Progenitor cell of endocrine pancreas (in vitro differentiated cells): ENCODE results near the gene USP28. TPM values are rescaled to one million over a fixed set of nuclear protein-coding genes. Genes with fewer than 3 reads are reported as not detected.
A peak's percentile ranks its signal among the peaks of the same experiment; 100 is the strongest.

Source experiments
- DNase-seq: peaks from one replicate; pipeline ENCODE4 v3.0.0; 2021; ENCODE audit warnings: low spot score; ENCODE audit not compliant: unreplicated experiment
- H3K27ac Mint-ChIP-seq: 2 replicates; pipeline ENCODE4 v1.8.0; 2021; ENCODE audit warnings: mild to moderate bottlenecking, moderate library complexity, mixed read lengths
- H3K27me3 Mint-ChIP-seq: 2 replicates; pipeline ENCODE4 v1.8.0; 2021; ENCODE audit warnings: mixed read lengths
- H3K36me3 Mint-ChIP-seq: 2 replicates; pipeline ENCODE4 v1.8.0; 2022; ENCODE audit warnings: mixed read lengths; ENCODE audit not compliant: insufficient read depth
- H3K4me1 Mint-ChIP-seq: 2 replicates; pipeline ENCODE4 v1.8.0; 2021; ENCODE audit warnings: low read depth, mixed read lengths
- H3K4me3 Mint-ChIP-seq: 2 replicates; pipeline ENCODE4 v1.8.0; 2021; ENCODE audit warnings: low read depth, mild to moderate bottlenecking, moderate library complexity, mixed read lengths
- H3K9me3 Mint-ChIP-seq: 2 replicates; pipeline ENCODE4 v1.8.0; 2021; ENCODE audit warnings: low read depth, mixed read lengths
- CTCF ChIP-seq: fragments of 200-600 bp; sonication (generic); IDR thresholded peaks from one replicate; pipeline ENCODE4 v1.5.0; 2021; ENCODE audit warnings: antibody characterized with exemption, mild to moderate bottlenecking; ENCODE audit not compliant: unreplicated experiment
- total RNA-seq: library from RNA; stranded (reverse); gene quantifications from 2 replicates; pipeline ENCODE4 v1.2.1, GENCODE V29; 2021

The USP28 gene
- total RNA-seq, 1 donor from 2014 or later: 54.8 TPM

DNA sequence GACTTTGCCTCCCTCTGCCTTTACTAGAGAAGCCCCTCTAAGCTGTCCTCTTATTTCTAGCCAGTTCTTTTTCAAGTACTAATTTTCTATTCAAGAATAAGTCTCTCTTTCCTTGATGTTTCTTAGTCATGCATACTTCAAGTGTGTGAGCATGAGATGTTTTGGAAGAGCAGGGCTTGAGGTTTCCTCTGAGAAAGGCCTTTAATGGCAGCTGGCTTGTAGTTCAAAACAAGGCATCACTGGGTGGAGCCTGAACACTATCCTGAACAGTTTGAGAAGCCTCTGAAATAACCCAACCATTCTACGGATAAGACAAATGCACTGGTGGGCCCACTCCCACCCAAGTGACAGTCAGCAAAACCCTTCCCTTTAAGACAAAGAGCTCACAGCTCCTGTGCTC, 58.2 kb downstream of the USP28 start:
- no peak for DNase-seq
- Mint-ChIP-seq H3K27ac (no peak overlapping the region), H3K4me3 (no peak overlapping the region), H3K9me3 (no peaks in the 10 kb centered on the region), H3K36me3 (peaks cover 25% of the 10 kb centered on the region), H3K4me1 (no peaks in the 10 kb centered on the region), H3K27me3 (no peaks in the 10 kb centered on the region)
- TF ChIP-seq CTCF: no peak

- no peaks in the 10 kb centered on the region for H3K4me1 Mint-ChIP-seq
- H3K4me3 Mint-ChIP-seq: no peak overlapping the region
- no peak for DNase-seq
- H3K27me3 Mint-ChIP-seq: no peaks in the 10 kb centered on the region
- H3K9me3 Mint-ChIP-seq: no peaks in the 10 kb centered on the region
- peaks cover 23% of the 10 kb centered on the region for H3K36me3 Mint-ChIP-seq
- no peak for TF ChIP-seq CTCF
- H3K27ac Mint-ChIP-seq: no peak overlapping the region
These were observed 61.2 kb downstream of the USP28 start for GRCh38 chr11:113814181-113814580.

DNA sequence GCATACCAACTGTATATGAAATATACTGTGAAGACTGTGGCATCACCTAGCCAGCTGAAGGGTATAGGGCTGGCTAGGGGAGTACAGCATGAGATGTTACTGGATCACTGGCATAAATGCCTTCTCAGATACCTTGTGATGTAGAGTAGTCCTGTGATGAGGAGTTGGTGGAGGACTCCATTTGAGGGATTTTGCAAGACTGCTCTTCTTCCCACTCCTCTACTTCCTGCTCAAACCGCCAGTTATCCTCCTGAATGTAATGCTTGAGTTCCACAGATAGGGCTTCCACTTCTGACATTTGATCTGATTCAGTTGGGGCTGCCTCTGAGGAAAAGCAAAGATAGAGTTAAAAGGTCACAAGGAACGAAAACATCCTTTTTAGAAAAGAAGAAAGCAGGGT, 66.4 kb downstream of the USP28 start:
- no peak overlapping the region for H3K27ac Mint-ChIP-seq

GRCh38 chr11:113806406-113806805, 69.0 kb downstream of the USP28 start:
- no peaks in the 10 kb centered on the region for H3K4me1 Mint-ChIP-seq
- TF ChIP-seq CTCF: peak; percentile 60
- H3K36me3 Mint-ChIP-seq: peaks cover 17% of the 10 kb centered on the region
- no peak overlapping the region for H3K27ac Mint-ChIP-seq
- DNase-seq: no peak
- no peaks in the 10 kb centered on the region for H3K27me3 Mint-ChIP-seq
- H3K4me3 Mint-ChIP-seq: no peak overlapping the region
- no peaks in the 10 kb centered on the region for H3K9me3 Mint-ChIP-seq

More for the DNA sequence above, 66.4 kb downstream of the USP28 start:
- no peak for DNase-seq
- peaks cover 18% of the 10 kb centered on the region for H3K36me3 Mint-ChIP-seq
- H3K27me3 Mint-ChIP-seq: no peaks in the 10 kb centered on the region
- TF ChIP-seq CTCF: no peak
- H3K4me3 Mint-ChIP-seq: no peak overlapping the region
- H3K9me3 Mint-ChIP-seq: no peaks in the 10 kb centered on the region
- no peaks in the 10 kb centered on the region for H3K4me1 Mint-ChIP-seq

GRCh38 chr11:113805640-113806039, 69.7 kb downstream of the USP28 start:
- Mint-ChIP-seq H3K36me3 (peaks cover 20% of the 10 kb centered on the region), H3K4me3 (no peak overlapping the region)

More at GRCh38 chr11:113805640-113806039, 69.7 kb downstream of the USP28 start:
- TF ChIP-seq CTCF: no peak
- Mint-ChIP-seq H3K27ac (peak overlapping the region; percentile 63), H3K27me3 (no peaks in the 10 kb centered on the region), H3K4me1 (no peaks in the 10 kb centered on the region), H3K9me3 (no peaks in the 10 kb centered on the region)
- no peak for DNase-seq
